GM06990 (cell line): ENCODE data around the gene HRH3.

Source experiments
- DNase-seq: peaks from one replicate; pipeline ENCODE4 v3.0.0-alpha.2; 2011; ENCODE audit not compliant: insufficient read length; ENCODE audit errors: extremely low read depth
- H3K27me3 ChIP-seq: replicated peaks from 2 replicates; pipeline ENCODE4 v1.6.0; 2011; ENCODE audit warnings: low read length; ENCODE audit not compliant: control insufficient read depth, insufficient read depth
- H3K36me3 ChIP-seq: 2 replicates; pipeline ENCODE4 v1.5.1; 2011; ENCODE audit warnings: low read length; ENCODE audit not compliant: control insufficient read depth, insufficient read depth
- H3K4me3 ChIP-seq: replicated peaks from 2 replicates; pipeline ENCODE4 v1.5.1; 2011; ENCODE audit warnings: low read depth, mild to moderate bottlenecking, control low read depth, low read length
- CTCF ChIP-seq: IDR thresholded peaks from 2 replicates; pipeline ENCODE4 v1.5.1; 2011; ENCODE audit warnings: low read length, control low read depth, mild to moderate bottlenecking, inconsistent platforms; ENCODE audit not compliant: insufficient read depth, poor library complexity, severe bottlenecking

HRH3 gene

DNA sequence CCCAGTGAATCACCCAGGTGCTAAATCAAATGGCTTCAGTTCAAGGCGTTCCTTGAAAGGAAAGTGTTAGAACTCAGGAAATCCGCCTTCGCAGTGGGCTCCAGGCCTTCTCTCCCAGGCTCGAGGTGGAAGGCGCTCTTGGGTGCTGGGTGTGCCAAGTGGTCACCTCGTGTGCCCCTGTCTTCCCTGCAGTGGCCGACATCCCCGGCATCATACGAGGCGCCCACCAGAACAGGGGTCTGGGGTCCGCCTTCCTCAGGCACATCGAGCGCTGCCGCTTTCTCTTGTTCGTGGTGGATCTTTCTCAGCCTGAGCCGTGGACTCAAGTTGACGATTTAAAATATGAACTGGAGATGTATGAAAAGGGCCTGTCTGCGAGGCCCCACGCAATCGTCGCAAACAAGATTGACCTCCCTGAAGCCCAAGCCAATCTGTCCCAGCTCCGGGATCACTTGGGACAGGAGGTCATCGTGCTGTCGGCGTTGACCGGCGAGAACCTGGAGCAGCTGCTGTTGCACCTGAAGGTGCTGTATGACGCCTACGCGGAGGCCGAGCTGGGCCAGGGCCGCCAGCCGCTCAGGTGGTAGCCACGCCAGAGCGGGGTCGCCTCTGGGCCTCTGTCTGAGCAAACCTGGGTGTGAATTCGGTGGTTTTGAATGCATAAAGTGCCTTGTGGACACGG, 19.4 kb downstream of the HRH3 start:
- no peaks in the 10 kb centered on the region for H3K27me3 ChIP-seq
- H3K4me3 ChIP-seq: no peak overlapping the region
- no peak for TF ChIP-seq CTCF
- peaks cover 18% of the 10 kb centered on the region for H3K36me3 ChIP-seq
- no peak for DNase-seq

GRCh38 chr20:62198931-62199330, 21.1 kb downstream of the HRH3 start:
- DNase-seq: no peak
- Histone ChIP-seq H3K4me3 (no peak overlapping the region), H3K27me3 (no peaks in the 10 kb centered on the region), H3K36me3 (peaks cover 18% of the 10 kb centered on the region)
- TF ChIP-seq CTCF: no peak

- Histone ChIP-seq H3K27me3 (no peaks in the 10 kb centered on the region), H3K36me3 (peaks cover 20% of the 10 kb centered on the region), H3K4me3 (no peak overlapping the region)
- no peak for DNase-seq
- no peak for TF ChIP-seq CTCF
Measured at GRCh38 chr20:62198496-62198895, 21.6 kb downstream of the HRH3 start.

DNA sequence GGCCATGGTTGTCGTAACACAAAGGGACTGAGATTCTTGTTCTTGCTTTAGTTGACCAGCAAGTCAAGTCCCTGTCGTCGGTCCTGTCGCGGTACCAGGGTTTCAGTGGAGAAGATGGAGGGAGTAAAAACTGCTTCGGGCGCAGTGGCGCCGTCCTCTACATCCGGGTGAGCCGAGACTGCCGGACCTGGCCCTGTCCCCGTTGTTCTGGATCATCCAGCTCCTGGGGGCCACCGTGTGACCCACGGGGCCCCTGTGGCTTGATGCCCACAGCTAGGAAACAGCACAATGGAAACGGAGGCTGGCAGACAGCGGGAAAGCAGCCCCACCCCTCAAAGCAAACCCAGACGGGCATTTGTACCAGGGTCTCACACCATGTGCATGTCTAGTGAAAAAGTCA, 22.3 kb downstream of the HRH3 start:
- peaks cover 20% of the 10 kb centered on the region for H3K36me3 ChIP-seq
- no peak overlapping the region for H3K4me3 ChIP-seq
- TF ChIP-seq CTCF: no peak
- no peak for DNase-seq
- H3K27me3 ChIP-seq: no peaks in the 10 kb centered on the region

DNA sequence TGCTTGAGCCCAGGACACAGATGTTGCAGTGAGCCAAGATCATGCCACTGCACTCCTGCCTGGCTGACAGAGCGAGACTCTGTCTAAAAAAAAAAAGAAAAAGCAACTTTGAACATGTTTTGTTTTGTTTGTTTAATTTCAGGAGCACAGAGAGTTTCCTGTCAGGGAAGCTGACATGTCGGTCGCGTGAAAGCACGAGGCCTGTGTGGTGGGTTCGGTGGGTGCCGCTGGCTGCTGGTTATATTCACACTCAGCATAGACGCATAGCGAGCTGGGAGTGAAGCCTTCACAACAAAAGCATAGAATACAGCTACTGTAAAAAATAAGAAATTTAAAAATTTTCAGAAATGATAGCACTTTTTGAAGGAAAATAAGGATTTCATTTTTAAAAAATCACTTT, 22.8 kb downstream of the HRH3 start:
- H3K36me3 ChIP-seq: peaks cover 20% of the 10 kb centered on the region
- no peak for TF ChIP-seq CTCF
- DNase-seq: no peak
- no peak overlapping the region for H3K4me3 ChIP-seq
- H3K27me3 ChIP-seq: no peaks in the 10 kb centered on the region

GRCh38 chr20:62196286-62196685, 23.8 kb downstream of the HRH3 start:
- H3K4me3 ChIP-seq: no peak overlapping the region
- H3K27me3 ChIP-seq: no peaks in the 10 kb centered on the region
- TF ChIP-seq CTCF: no peak
- DNase-seq: no peak
- peaks cover 20% of the 10 kb centered on the region for H3K36me3 ChIP-seq
